HG03175 (cell line): ENCODE measurements around the gene TMEM250.
A peak's percentile ranks its signal among the peaks of the same experiment; 100 is the strongest.

Experiments
- ATAC-seq: cut with Tn5 transposase; IDR thresholded peaks from one replicate; pipeline ENCODE4 v1.9.1; 2021; ENCODE audit warnings: mild to moderate bottlenecking, moderate library complexity; ENCODE audit not compliant: unreplicated experiment

TMEM250 gene

GRCh38 chr9:136096505-136097001 is 22.1 kb downstream of the TMEM250 start:
- no peak for ATAC-seq

DNA sequence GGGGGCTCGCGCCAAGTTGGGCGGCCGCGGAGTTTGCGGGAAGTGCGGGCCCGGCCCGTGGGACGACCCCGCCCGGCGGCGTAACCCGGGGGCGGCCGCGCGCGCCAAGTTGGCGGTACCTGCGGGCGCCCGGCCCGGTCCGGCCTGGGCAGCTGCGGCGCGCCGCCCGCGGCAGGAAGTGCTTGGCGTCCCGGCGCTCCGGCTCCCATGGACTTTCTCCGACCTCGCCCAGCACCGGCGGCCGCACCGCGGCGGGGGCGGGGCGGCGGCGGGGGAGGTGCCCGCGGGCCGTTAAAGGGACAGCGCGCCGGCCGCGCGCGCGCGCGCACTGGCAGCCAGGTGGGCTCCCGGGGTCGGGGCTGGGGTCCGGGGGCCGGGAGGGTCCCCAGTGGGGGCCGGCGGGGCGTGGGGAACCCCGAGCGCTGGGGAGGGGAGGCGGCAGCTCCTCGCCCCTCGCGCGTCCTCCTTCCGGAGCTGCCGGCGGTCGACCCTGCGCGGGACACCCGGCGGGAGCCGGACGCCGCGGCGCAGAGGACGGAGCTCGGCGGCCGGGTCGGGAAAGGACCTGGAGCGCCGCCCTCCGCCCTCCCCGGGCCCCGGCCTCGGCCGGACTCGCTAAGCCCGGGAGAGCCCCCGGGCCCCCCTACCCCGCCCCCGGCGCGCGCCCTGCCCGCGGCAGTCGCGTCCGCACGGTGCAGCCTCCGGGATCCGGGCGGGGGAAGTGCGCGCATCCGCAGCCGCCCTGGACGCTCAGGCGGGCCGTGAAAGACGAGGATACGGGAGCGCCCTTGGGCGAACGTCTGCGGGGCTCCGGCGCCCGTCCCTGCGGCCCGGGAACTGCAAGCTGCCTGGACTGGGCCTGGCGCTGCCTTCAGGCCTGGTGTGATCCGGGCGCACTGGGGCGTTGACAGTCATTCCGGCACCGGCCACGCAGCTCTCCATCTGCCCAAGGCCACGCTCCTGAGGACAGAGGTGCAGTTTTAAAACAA is 23.3 kb downstream of the TMEM250 start, which contains the start of gene NACC2:
TSS of gene NACC2 (minus strand) at position 220 of the 989 bp plus-strand sequence. CDS start 44,768 bp downstream, outside the sequence.
- ATAC-seq = no peak

DNA sequence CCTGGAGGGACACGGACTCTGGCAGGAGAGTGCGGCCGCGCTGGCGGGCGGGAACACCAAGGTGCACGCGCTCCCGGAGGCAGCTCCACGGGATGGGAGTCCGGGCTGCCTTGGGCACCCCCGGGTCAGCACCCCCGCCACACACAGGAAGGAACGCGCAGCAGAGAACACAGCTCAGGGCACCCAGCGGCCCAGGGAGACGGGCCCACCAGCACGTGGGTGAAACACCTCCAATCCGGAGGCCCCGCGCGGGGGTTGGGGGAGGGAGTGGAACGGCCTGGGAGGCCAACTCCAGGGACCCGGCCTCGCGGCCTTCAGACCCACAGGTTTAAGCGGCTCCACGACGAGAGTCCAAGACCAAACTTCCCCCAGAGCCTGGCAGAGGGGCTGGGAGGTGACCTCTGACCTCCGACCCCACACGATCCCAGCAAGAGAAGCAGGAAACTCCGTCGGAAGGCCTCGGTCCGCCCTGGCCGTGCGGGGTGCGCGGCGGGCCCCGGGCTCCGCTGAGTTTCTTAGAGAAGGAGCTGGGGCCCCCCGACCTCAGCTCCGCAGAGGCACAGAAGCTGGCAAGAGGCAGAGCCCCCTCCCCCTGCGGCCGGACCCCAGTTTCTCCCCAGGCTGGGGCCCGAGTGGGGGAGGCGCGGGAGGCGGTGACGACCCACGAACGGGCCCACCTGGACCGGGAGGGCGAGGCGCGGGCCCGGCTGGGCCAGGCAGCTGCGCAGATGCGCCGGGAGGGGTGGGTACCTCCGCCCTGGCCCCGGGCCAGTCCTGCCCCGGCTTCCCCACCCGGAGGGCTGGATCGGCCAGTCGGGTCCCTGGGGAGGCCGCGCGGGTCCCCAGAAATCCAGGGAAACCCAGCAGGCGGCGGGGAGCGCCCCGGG is 24.4 kb downstream of the TMEM250 start:
- ATAC-seq = peak; percentile 48

- no peak for ATAC-seq
Measured at GRCh38 chr9:136093346-136093986, 25.2 kb downstream of the TMEM250 start.

- ATAC-seq = no peak
Measured at GRCh38 chr9:136092741-136093140, 25.9 kb downstream of the TMEM250 start.

- ATAC-seq = no peak
Measured at GRCh38 chr9:136092353-136092650, 26.4 kb downstream of the TMEM250 start.

GRCh38 chr9:136091582-136092352 is 26.9 kb downstream of the TMEM250 start:
- no peak for ATAC-seq

DNA sequence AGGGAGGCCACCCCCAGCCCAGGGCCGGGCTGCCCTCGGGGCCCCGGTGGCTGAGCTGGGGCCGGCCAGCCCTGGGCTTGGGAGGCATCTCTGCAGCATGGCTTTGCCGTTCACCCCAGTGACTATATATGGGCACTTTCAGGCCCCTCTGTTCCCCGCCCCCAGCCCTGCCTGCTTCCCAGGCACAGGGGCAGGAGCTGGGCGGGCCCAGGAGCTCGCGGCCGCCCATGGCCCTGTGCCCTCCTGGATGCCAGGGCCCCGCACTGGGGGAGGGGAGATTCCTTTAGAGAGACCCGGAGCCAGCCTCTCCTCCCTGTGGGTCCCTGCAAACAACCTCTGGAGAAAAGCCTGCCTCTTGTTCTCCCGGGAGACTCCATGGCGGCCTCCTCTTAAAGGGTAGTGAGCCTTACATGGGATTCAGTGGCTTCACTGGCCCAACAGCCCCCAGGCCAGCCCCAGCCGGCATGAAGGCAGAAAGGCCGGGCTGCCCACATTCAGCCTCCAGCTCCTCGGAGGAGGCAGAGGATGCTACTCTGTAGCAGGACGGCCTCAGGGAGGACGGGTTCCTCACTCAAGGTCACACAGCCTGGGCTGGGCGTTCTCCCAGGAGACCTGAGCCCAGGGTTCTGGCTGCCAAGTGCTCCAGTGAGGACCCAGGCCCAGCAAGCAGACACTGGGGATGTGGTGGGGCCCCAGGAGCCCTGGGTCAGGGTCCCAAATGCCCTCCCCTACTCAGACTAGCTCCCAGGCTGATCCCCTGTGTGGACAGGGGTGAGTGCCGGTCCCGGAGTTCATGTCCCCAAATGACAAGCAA is 27.7 kb downstream of the TMEM250 start:
- ATAC-seq = no peak

DNA sequence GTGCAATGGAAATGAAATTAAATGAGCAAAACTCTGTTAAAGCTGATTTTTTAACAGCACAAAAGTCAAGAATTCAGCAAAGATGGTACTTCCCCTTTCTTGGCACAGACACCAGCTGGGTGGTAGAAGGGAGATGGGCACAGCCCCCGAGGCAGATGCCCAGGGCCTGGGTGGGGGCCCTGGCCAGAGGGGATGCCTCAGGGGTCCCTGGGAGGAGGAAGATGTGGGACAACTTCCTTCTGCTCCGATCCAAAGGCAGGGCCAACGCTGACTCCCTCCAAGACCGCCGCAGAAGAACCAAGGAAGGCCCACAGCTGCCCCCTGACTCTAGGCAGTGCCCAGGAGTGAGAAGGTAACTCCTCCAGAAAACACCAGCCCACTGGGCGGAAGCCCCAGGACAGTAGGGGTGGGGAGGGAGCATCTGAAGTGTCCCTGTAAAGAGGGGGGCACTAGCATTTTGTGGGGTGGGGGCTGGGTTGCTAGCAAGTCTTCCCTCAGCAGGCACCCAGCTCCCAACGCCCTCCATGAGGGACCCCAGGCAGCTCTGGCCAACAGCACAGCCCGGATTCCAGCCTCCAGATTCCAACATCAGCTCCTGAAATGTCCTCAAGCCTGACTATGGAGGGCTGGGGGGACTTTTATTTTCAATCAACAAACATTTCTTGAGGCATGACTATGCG is 28.5 kb downstream of the TMEM250 start:
- no peak for ATAC-seq

- ATAC-seq = no peak
Measured at GRCh38 chr9:136089697-136090045, 29.0 kb downstream of the TMEM250 start.

DNA sequence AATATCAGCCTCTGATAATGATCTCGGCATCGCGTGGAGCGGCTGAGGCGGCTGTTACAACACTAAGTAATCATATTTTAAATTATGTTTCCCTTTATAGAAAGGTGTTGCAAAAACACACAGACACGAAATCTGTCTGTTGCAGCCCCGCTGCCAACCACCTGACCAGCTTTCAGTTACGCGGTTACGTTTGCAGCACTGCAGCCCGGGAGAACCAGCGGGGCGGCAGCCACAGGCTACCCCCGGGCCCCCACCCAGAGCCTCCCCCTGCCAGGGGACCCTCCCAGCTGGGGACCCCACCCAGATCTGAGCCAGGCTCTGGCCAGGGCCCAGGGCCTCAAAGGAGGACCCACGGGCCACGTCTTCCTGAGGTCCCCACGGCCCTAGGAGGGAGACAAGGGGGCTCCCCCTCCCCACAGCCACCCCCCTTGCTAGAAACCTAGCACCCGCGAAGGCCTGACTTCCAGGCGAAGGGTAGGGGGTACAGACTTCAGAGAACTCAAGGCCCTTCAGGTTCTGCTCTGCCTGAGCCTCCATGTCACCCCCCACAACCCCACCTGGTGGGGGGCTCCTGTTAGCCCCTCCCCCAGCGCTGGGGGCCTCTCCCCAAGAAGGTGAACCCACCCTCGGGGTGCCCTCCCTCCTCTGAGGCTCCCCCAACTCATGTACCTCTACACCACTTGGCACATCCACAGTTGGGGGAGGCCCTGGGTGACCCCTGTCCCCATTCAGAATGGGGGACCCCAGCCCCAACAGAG is 29.6 kb downstream of the TMEM250 start:
- ATAC-seq = no peak

DNA sequence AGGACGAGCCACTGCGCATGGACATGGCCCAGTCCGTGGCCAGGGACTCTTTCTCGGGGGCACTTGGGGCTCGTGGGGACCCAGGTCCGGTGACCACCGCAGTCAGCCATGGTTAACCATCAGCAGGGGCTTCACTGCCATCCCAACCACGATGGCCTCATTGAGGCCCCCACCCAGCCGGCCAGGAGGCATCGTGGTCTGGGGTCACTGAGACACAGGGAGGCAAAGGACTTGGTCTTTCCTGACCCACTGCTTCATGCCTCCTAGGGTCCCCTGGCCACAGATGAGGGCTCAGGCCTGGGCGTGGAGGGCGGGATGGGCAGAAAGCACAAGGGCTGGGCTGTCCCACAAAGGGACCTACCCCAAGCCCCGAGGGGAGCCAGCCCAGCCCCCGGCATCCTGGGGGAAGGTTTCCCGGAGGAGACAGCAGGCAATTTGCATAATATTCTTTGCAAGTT is 30.2 kb downstream of the TMEM250 start:
- ATAC-seq = no peak

- ATAC-seq = no peak
Measured at GRCh38 chr9:136087741-136088480, 30.8 kb downstream of the TMEM250 start.

DNA sequence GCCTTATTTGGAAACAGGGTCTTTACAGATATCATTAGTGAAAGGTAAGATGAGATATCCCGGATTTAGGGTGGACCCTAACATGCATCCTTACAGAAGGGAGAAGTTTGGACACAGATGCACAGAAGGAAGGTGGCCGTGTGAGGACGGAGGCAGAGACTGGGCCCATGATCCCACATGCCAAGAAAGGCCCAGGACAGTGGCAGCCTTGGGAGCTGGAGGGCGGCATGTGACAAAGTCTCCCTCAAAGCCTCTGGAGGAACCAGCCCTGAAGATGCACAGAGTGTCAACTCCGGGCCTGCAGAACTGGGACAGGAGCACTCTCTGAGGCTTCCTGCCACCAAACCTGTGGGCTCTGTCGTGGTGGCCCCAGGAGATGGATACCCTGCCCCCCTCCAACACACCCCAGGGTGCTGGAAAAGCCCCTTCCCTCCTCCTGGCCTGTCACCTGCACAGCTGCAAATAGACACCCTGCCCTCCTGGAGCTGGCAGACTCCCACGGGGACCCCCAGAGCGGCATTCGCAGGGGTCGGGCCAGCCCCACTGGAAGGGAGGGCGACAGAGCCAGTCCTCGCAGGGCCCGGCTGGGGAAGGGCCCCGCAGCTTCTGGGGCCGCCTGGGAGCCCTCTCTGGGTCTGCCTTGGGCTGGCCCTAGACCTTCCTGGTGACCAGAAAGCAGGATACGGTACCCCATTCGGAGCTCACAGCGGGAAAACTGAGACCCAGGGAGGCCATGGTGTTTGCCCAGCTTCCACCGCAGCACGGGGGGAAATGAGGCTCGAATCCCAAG is 31.5 kb downstream of the TMEM250 start:
- no peak for ATAC-seq

DNA sequence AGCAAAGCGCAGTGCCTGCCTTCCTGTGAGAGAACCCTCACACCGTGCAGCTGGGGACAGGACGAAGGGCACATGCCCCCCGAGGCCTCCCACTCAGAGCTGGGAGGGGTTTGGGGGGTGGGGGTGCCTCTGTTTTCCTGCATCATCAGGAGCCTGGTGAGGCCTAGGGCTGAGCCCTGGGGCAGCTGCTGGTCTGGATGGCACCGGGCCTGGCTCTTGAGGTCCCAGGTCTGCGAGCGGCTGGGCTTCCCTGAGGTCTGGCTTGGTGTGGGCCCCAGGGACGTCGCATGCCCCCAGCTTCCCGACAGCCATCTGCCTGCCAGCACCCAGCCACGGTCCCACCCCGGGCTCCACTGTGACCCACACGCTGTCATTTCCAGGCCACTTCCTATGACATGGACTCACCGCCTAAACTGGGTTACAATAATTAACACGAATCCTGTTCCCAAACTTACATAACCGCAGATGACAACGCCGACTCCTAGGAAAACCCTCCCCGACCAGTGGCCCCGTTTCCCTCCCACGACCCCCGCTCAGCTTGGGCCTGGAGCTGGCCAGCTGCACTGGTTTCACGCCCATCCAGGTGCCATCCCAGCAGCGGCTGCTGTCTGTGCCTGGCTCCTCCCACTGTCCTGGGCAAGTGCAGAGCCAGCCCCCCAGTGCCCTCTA is 32.3 kb downstream of the TMEM250 start:
- ATAC-seq = no peak

- ATAC-seq = no peak
Measured at GRCh38 chr9:136085815-136086212, 32.9 kb downstream of the TMEM250 start.
